ENCODE results near the gene TANGO2.

- no peak for TF ChIP-seq POLR2AphosphoS5 (IDR thresholded peaks at IDR 0.05; ENCODE audit: low read depth, low read length)
- TF ChIP-seq, protein P1, sequence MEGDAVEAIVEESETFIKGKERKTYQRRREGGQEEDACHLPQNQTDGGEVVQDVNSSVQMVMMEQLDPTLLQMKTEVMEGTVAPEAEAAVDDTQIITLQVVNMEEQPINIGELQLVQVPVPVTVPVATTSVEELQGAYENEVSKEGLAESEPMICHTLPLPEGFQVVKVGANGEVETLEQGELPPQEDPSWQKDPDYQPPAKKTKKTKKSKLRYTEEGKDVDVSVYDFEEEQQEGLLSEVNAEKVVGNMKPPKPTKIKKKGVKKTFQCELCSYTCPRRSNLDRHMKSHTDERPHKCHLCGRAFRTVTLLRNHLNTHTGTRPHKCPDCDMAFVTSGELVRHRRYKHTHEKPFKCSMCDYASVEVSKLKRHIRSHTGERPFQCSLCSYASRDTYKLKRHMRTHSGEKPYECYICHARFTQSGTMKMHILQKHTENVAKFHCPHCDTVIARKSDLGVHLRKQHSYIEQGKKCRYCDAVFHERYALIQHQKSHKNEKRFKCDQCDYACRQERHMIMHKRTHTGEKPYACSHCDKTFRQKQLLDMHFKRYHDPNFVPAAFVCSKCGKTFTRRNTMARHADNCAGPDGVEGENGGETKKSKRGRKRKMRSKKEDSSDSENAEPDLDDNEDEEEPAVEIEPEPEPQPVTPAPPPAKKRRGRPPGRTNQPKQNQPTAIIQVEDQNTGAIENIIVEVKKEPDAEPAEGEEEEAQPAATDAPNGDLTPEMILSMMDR (IDR thresholded peaks at IDR 0.05 in 2 of 3, conservative IDR thresholded peaks at IDR 0.05 in 1 of 3; ENCODE audit: borderline replicate concordance in 1 of 3, insufficient read depth in 1 of 3, low read depth in 2 of 3, low read length in 2 of 3) = no peak
- TF ChIP-seq ZNF274 (IDR thresholded peaks at IDR 0.05; ENCODE audit: low read depth, low read length) = no peak
- no peak for TF ChIP-seq SP1 (IDR thresholded peaks at IDR 0.05; ENCODE audit: low read depth)
- TF ChIP-seq JUND (IDR thresholded peaks at IDR 0.05) = no peak
- no peak for TF ChIP-seq POLR2A (IDR thresholded peaks at IDR 0.05; ENCODE audit: borderline replicate concordance, extremely low read depth, insufficient read depth, insufficient read length)
- no peak for TF ChIP-seq EZH2 (IDR thresholded peaks at IDR 0.05)
- no peak for TF ChIP-seq SRF (IDR thresholded peaks at IDR 0.05; ENCODE audit: low read depth)
- TF ChIP-seq REST (IDR thresholded peaks at IDR 0.05; ENCODE audit: low read depth) = no peak
- TF ChIP-seq CEBPB (IDR thresholded peaks at IDR 0.05; ENCODE audit: low read depth) = no peak
- TF ChIP-seq RAD21 (IDR thresholded peaks at IDR 0.05; ENCODE audit: low read depth) = no peak
- TF ChIP-seq, protein P2, sequence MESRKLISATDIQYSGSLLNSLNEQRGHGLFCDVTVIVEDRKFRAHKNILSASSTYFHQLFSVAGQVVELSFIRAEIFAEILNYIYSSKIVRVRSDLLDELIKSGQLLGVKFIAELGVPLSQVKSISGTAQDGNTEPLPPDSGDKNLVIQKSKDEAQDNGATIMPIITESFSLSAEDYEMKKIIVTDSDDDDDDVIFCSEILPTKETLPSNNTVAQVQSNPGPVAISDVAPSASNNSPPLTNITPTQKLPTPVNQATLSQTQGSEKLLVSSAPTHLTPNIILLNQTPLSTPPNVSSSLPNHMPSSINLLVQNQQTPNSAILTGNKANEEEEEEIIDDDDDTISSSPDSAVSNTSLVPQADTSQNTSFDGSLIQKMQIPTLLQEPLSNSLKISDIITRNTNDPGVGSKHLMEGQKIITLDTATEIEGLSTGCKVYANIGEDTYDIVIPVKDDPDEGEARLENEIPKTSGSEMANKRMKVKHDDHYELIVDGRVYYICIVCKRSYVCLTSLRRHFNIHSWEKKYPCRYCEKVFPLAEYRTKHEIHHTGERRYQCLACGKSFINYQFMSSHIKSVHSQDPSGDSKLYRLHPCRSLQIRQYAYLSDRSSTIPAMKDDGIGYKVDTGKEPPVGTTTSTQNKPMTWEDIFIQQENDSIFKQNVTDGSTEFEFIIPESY (IDR thresholded peaks at IDR 0.05; ENCODE audit: extremely low read depth, insufficient replicate concordance, low read length) = no peak
- TF ChIP-seq, protein P3, sequence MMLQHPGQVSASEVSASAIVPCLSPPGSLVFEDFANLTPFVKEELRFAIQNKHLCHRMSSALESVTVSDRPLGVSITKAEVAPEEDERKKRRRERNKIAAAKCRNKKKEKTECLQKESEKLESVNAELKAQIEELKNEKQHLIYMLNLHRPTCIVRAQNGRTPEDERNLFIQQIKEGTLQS (IDR thresholded peaks at IDR 0.05) = no peak
- TF ChIP-seq, protein P4, sequence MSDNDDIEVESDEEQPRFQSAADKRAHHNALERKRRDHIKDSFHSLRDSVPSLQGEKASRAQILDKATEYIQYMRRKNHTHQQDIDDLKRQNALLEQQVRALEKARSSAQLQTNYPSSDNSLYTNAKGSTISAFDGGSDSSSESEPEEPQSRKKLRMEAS (IDR thresholded peaks at IDR 0.05) = no peak
Measured at GRCh38 chr22:20105456-20106204, 84.7 kb downstream of the TANGO2 start.

Data from HCT116 (cell line).